Peyer's patch (tissue), 4 donors: ENCODE data around the gene GULP1.

ENCODE experiments used
- CTCF ChIP-seq, 6 experiments: fragments of 450-650 bp in 4 of 6; fragments of 200-600 bp in 2 of 6; sonication (generic) in 1 of 6; IDR thresholded peaks; one replicate each; pipeline ENCODE4 v1.5.1; 2017 to 2019; ENCODE audit warnings: antibody characterized with exemption in 6 of 6, mild to moderate bottlenecking in 3 of 6, moderate library complexity in 1 of 6
- POLR2A ChIP-seq, 2 donors: fragments of 450-650 bp; IDR thresholded peaks; one replicate each; pipeline ENCODE4 v1.5.1; 2017; ENCODE audit warnings: antibody characterized with exemption in 2 of 2, mild to moderate bottlenecking in 2 of 2, moderate library complexity in 2 of 2

DNA sequence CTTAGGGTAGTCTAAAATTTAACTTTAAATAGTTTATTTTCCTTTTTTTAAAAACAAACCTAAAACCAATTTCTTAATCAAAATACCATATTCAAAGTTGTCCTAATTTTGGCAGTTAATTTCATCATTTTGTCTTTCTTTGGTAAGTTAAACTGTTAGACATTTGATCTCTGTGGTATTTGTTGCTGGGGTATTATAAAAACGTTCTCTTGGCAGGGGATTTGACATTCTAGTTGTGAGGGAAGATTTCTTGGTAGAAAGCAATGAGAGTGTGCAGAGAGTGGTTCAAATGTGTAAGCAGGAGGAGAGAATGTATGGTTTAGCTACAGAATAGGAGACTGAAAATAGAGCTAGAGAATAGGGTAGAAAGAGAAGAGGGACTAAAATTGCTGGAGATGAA lies 14.6 kb downstream of the GULP1 start:
- TF ChIP-seq CTCF (IDR thresholded peaks at IDR 0.05) (no peak), POLR2A (IDR thresholded peaks at IDR 0.05) (no peak)
